HG03039 (cell line): Measurements from ENCODE around the gene ABI3BP.

ENCODE experiments used
- ATAC-seq: cut with Tn5 transposase; IDR thresholded peaks from one replicate; pipeline ENCODE4 v1.9.1; 2021; ENCODE audit warnings: mild to moderate bottlenecking, moderate library complexity; ENCODE audit not compliant: unreplicated experiment

The ABI3BP gene

GRCh38 chr3:100982710-100983109 is 10.5 kb downstream of the ABI3BP start:
- ATAC-seq = no peak

- ATAC-seq = no peak
Observed at GRCh38 chr3:100981164-100981911, 11.9 kb downstream of the ABI3BP start.

DNA sequence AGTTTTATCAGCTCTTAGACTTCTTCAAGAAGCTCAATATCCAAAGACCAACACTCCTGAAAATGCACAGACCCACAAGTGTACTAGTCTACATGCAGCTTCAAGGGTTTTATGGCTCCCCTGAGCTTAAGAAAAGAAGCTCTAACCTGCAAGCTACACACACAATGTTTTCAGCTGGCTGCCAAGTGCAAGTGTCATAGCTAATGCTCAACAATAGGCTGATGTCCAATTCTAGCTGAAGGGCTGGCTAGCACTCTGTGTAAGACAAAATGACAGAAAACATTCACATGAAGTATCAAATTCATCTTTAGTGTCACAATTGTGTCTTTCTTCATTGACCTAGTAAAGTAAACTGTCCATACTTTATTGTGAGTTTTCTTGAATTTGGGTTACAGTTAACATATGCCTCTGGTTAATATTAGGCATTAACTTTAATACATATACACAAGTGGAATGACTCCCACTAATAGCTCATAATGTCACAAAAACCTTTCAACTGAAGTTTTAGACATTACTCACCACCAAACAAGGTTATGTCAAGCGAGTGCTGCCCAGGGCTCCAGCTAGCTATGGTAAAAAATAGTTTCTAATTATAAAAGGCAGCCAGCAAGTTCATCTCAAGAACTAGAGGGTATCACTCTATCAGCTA is 15.1 kb downstream of the ABI3BP start:
- ATAC-seq = no peak

DNA sequence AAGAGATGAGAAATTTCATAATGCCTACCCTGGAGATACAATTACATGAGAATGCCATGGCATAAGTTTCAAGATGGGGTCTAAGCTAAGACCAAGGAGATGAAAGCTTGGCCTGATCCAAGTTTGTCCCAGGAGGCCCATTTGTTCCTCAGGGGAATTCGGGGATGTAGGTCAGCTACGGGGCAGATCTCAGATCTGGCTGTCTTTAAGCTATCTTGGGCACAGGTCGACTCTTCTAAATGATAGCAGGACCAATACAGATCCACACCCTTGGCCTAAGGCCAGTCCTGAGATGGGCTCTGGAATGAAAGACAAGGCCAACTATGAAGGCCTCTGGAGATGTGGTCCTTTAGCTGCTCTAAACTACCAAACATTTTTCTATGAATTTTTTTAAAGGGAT is 16.6 kb downstream of the ABI3BP start:
- no peak for ATAC-seq

- no peak for ATAC-seq
Observed at GRCh38 chr3:100975714-100976113, 17.5 kb downstream of the ABI3BP start.

GRCh38 chr3:100973594-100973993 is 19.6 kb downstream of the ABI3BP start:
- ATAC-seq = no peak

DNA sequence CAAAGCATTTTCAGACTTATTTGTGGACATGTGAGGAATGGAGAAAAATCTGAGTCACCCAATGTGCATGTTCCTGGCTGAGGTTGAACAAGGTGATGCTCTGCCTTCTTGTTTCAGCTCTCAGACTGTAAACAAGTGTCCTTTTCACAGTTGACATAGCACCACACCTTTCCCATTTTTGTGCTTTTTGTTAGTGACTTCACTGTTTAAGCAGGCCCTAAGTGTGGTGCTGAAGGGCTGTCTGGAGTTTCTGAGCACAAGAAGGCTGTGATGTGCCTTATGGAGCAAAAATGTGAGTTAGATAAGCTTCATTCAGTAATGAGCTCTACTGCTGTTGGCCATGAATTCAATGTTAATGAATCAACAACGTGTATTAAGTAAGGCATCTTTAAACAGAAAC is 20.4 kb downstream of the ABI3BP start:
- ATAC-seq = no peak

GRCh38 chr3:100972301-100972844 is 20.8 kb downstream of the ABI3BP start:
- no peak for ATAC-seq

- no peak for ATAC-seq
Observed at GRCh38 chr3:100971798-100972197, 21.4 kb downstream of the ABI3BP start.

DNA sequence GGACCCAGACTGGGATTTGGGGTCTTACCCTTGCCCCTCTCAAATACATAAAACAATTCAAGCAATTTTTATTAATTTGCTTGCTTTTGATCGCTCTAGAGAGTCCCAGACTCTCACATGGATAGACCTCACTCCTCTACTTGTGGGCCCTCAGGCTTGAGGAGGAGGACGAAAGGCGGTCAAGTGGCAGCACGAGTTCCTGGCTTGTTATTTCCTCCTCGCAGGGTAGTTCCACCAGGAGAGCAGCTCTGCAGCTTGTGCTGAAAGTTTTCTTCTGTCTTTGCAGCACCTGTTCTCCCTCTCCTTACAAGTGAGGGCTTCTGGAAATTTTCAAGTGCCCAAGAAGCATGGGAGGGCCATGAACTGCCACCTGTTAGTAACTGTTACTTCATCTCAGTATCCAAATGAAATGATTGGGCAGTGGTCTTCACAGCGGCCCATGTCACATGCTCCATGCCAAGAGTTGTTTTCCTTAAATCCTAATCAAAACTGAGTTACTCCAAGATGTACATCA is 22.7 kb downstream of the ABI3BP start:
- no peak for ATAC-seq

DNA sequence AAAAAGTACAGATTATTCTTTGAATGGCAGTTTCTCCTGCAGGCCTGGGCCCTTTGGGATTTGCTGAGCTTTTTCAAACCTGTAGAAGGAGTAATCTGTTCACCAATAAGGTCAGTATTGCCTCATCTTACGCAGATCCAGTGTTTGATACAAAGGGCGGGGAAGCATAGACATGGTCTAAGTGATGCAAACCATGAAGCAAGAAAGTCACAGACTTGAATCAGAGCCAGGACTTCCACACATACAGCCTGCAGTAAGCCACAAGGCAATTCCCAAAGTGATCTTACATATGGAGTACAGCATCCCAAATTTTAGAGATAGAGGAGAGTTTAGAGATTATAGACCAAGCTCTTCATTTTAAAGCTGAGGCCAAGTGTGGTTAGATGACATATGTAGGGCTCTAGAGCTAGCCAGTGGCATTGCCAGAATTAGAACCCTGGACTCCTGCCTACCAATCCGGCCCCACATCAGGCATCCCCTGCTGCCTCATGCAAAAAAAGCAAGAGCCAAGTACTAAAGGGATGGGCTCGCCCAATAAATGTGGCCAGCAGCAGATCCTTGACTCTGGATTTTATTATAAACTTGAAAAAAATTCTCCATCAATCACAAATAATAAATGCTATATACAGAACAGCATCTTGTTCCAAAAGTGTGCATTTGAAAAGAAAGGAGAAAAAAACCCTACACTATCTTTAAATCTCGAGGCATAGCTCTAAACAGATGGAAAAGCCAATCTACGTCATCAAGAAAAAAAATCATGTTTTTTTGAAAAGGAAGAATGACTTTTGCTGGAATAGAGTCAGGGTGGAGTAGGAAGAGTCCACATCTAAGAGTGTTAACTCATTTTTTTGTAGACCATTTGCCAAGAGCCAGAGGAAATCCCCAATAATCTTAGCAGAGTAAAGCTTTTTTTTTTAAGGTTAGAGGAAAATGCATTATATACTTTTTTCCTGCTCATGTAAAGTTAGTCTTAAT is 24.0 kb downstream of the ABI3BP start:
- ATAC-seq = no peak

- ATAC-seq = no peak
Observed at GRCh38 chr3:100966807-100967206, 26.4 kb downstream of the ABI3BP start.

GRCh38 chr3:100966049-100966491 is 27.2 kb downstream of the ABI3BP start:
- no peak for ATAC-seq

- no peak for ATAC-seq
Observed at GRCh38 chr3:100963041-100963440, 30.2 kb downstream of the ABI3BP start.

- no peak for ATAC-seq
Observed at GRCh38 chr3:100957261-100957986, 35.8 kb downstream of the ABI3BP start.

GRCh38 chr3:100956276-100956675 is 36.9 kb downstream of the ABI3BP start:
- ATAC-seq = no peak

DNA sequence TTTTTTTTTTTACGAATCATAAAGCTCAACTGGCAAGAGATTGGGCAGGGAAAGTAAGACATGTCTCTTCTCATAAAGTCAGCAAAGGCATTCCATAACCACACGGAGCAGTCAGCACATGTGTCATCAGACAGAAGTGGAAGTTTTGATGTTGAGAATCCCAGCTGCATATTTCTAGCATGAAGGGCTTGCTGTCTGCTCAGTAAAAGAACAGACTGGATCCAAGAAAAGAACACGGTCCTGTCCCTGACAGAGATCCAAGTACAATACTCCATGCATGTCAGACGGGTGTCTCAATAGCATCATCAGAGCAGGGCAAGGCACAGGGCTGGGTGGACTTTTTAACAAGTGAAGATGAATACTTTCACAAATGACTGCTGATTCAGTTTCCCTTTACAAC is 38.2 kb downstream of the ABI3BP start:
- no peak for ATAC-seq

DNA sequence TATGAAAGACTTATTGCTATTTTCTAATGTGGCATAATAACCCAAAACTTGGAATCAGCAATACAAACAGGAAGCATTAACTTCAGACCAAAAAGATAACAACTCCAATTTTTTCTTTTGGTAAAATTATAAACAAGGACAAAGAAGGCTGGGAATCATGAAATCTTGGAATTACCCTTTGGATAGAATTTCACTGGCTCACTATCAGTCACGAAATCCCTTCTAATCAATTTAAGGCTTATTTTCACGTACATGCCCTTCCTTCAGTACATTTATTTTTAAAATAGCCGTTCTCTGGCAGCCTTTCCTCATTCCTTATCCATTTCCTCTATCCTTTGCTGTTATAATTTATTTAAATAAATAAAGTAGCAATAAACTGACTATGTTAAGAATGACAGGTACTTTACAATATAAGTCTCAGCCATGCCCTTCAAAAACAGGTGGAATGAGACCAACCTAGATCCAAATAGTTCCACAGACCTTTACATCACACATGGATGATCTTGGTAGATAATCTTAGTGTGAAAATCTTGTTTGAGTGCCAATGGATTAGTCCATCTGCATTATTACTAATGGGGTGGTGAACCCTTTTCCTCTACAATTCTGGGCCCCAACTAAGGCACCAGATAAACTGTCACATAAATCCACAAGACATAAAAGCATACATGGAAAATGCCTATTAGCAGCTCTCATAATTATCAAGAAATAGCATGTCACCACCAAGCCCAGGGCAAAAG is 38.9 kb downstream of the ABI3BP start:
- no peak for ATAC-seq

GRCh38 chr3:100953103-100953502 is 40.1 kb downstream of the ABI3BP start:
- ATAC-seq = no peak

GRCh38 chr3:100947119-100947518 is 46.1 kb downstream of the ABI3BP start:
- no peak for ATAC-seq
